DND-41 (cell line): ENCODE results near the gene TSG101.

Source experiments
- ATAC-seq: fragments of 200-7000 bp; cut with Tn5 transposase; 3 replicates; pipeline ENCODE4 v1.9.1; 2021; ENCODE audit warnings: low read depth; ENCODE audit not compliant: insufficient read depth
- DNase-seq: peaks from one replicate; pipeline ENCODE4 v3.0.0-alpha.2; 2020
- H2AFZ ChIP-seq: 2 replicates; pipeline ENCODE4 v1.6.0; 2012; ENCODE audit warnings: low read depth, low read length
- H3K27ac ChIP-seq: 2 replicates; pipeline ENCODE4 v1.5.1; 2012; ENCODE audit warnings: low read length, inconsistent platforms
- H3K27me3 ChIP-seq: fragments of 200-600 bp; sonication (generic); 2 replicates; pipeline ENCODE4 v1.6.0; 2012; ENCODE audit warnings: low read length, mild to moderate bottlenecking, inconsistent platforms; ENCODE audit not compliant: insufficient read depth, poor library complexity
- H3K36me3 ChIP-seq: 2 replicates; pipeline ENCODE4 v1.5.1; 2012; ENCODE audit warnings: low read length, inconsistent platforms; ENCODE audit not compliant: insufficient read depth
- H3K4me1 ChIP-seq: 2 replicates; pipeline ENCODE4 v1.5.1; 2012; ENCODE audit warnings: mild to moderate bottlenecking, low read length; ENCODE audit not compliant: insufficient read depth
- H3K4me2 ChIP-seq: 2 replicates; pipeline ENCODE4 v1.6.0; 2012; ENCODE audit warnings: mild to moderate bottlenecking, moderate library complexity, low read length, inconsistent platforms; ENCODE audit not compliant: insufficient read depth
- H3K4me3 ChIP-seq, 2 experiments: fragments of 200-600 bp in 1 of 2; shearing (Covaris generic) in 1 of 2; 2 replicates each; pipeline ENCODE4 v1.5.1; 2012 to 2016; ENCODE audit warnings: inconsistent platforms in 2 of 2, low read length in 2 of 2, mild to moderate bottlenecking in 2 of 2, low read depth in 1 of 2, moderate library complexity in 1 of 2
- H3K79me2 ChIP-seq: 2 replicates; pipeline ENCODE4 v1.6.0; 2012; ENCODE audit warnings: low read length, inconsistent platforms; ENCODE audit not compliant: insufficient read depth
- H3K9ac ChIP-seq: 2 replicates; pipeline ENCODE4 v1.6.0; 2012; ENCODE audit warnings: low read depth, mild to moderate bottlenecking, inconsistent platforms, low read length, moderate library complexity
- H3K9me3 ChIP-seq: 2 replicates; pipeline ENCODE4 v1.5.1; 2012; ENCODE audit warnings: low read length, moderate library complexity, mild to moderate bottlenecking, inconsistent platforms; ENCODE audit not compliant: insufficient read depth, severe bottlenecking
- H4K20me1 ChIP-seq: 2 replicates; pipeline ENCODE4 v1.6.0; 2012; ENCODE audit warnings: low read length; ENCODE audit not compliant: insufficient read depth
- EZH2 ChIP-seq: IDR thresholded peaks from 3 replicates; pipeline ENCODE4 v1.6.1; 2012; ENCODE audit warnings: borderline replicate concordance, low read depth, mild to moderate bottlenecking, moderate library complexity, low read length, inconsistent platforms; ENCODE audit not compliant: severe bottlenecking
- TF ChIP-seq, protein P1 (sequence below): IDR thresholded peaks from 2 replicates; pipeline ENCODE4 v1.5.1; 2012; ENCODE audit warnings: borderline replicate concordance, low read length, moderate library complexity, mild to moderate bottlenecking; ENCODE audit not compliant: poor library complexity, severe bottlenecking; ENCODE audit errors: extremely low read depth

The TSG101 gene

DNA sequence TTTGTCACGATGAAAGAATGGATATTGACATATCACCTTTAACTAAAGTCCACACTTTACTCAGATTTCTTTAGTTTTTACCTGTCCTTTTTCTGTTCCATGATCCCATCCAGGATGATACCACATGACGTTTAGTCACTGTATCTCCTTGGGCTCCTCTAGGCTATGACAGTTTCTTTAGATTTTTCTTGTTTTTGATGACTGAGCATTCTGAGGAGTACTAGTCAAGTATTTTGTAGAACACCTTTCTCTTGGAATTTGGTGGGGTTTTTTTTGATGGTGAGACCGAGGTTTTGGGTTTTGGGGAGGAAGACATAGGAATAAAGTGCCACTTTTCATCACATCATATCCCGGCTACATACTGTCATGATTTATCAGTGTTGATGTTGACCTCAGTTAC lies 67.1 kb downstream of the TSG101 start:
- H3K4me1 ChIP-seq, result no peaks in the 10 kb centered on the region
- TF ChIP-seq, protein P1, sequence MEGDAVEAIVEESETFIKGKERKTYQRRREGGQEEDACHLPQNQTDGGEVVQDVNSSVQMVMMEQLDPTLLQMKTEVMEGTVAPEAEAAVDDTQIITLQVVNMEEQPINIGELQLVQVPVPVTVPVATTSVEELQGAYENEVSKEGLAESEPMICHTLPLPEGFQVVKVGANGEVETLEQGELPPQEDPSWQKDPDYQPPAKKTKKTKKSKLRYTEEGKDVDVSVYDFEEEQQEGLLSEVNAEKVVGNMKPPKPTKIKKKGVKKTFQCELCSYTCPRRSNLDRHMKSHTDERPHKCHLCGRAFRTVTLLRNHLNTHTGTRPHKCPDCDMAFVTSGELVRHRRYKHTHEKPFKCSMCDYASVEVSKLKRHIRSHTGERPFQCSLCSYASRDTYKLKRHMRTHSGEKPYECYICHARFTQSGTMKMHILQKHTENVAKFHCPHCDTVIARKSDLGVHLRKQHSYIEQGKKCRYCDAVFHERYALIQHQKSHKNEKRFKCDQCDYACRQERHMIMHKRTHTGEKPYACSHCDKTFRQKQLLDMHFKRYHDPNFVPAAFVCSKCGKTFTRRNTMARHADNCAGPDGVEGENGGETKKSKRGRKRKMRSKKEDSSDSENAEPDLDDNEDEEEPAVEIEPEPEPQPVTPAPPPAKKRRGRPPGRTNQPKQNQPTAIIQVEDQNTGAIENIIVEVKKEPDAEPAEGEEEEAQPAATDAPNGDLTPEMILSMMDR, result no peak
- TF ChIP-seq EZH2, result no peak
- no peaks in the 10 kb centered on the region for H3K36me3 ChIP-seq
- H3K9ac ChIP-seq, result no peak overlapping the region
- no peaks in the 10 kb centered on the region for H4K20me1 ChIP-seq
- no peak for DNase-seq
- ATAC-seq, result no peak
- H3K4me2 ChIP-seq, result no peak overlapping the region
- H3K79me2 ChIP-seq, result no peaks in the 10 kb centered on the region
- H3K9me3 ChIP-seq, result no peaks in the 10 kb centered on the region
- H3K27ac ChIP-seq, result no peak overlapping the region
- no peak overlapping the region for H3K4me3 ChIP-seq
- no peak overlapping the region for H2AFZ ChIP-seq
- no peaks in the 10 kb centered on the region for H3K27me3 ChIP-seq

DNA sequence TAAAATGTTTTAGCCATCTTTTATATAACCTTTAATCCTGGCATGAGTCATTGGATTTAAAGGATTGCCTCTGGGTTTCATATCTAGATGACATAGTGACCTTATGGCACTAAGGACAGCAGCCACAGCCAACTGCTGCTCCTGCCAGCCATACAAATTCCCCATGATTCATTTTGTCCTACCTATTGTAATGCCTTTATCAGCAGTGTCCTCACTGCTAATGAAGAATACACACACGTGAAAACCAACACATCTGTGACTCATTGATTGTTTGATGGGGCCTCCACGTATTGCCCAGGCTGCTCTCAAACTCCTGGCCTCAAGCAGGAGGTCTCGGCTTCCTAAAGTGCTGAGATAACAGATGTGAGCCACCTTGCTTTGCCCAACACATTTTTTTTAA lies 69.3 kb downstream of the TSG101 start:
- no peaks in the 10 kb centered on the region for H3K36me3 ChIP-seq
- H3K4me1 ChIP-seq, result no peaks in the 10 kb centered on the region
- no peak overlapping the region for H3K9ac ChIP-seq
- H3K9me3 ChIP-seq, result no peaks in the 10 kb centered on the region
- H3K4me2 ChIP-seq, result no peak overlapping the region
- no peaks in the 10 kb centered on the region for H3K27me3 ChIP-seq
- TF ChIP-seq EZH2, result no peak
- TF ChIP-seq, protein P1, result no peak
- DNase-seq (no peak), ATAC-seq (no peak)
- no peaks in the 10 kb centered on the region for H3K79me2 ChIP-seq
- H3K4me3 ChIP-seq, result no peak overlapping the region
- H3K27ac ChIP-seq, result no peak overlapping the region
- no peak overlapping the region for H2AFZ ChIP-seq
- H4K20me1 ChIP-seq, result no peaks in the 10 kb centered on the region

DNA sequence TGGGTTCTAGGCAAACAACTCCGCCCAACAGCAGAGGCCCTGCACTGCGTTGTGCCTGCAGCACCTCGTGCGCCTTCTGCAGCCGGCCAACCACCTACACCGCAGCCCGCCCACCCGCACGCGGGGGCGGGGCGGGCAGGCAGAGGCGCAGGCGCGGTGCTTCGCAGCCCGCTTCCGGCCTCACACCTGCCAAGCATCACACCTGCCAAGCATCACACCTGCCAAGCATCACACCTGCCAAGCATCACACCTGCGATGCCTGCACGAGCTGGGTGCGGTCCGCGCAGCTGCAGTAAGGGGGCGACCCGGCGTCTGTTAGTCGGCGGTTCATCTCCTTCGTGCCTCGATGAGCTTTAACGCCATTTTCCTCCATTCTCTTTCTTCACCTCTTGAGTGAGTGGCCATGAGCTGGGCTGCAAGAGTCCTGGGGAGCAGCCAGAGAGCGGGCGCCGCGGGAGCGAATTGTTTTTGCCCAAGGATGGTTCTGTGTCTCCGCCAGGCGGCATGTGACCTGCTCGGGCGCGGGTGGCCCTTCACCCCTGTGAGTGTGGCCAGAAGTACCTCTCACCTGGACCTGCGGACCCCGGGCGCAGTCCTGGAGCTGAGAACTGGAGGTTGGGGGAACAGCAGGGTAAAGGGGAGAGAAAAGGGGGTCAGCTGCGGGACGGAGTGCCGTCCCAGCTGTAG lies 70.9 kb downstream of the TSG101 start, which contains the start of gene LDHAL6A:
Gene LDHAL6A, plus strand, starts transcription at position 171 of the 687 bp plus-strand sequence. CDS start 825 bp downstream, outside the sequence.
- Histone ChIP-seq H3K9me3 (no peaks in the 10 kb centered on the region), H4K20me1 (no peaks in the 10 kb centered on the region), H3K36me3 (no peaks in the 10 kb centered on the region), H3K79me2 (no peaks in the 10 kb centered on the region), H3K27me3 (no peaks in the 10 kb centered on the region), H3K4me2 (no peak within 1 kb of the TSS), H3K4me3 (no peak within 1 kb of the TSS), H2AFZ (no peak within 1 kb of the TSS), H3K9ac (no peak within 1 kb of the TSS), H3K4me1 (no peaks in the 10 kb centered on the region), H3K27ac (no peak within 1 kb of the TSS)
- DNase-seq (no peak), ATAC-seq (no peak)
- TF ChIP-seq, protein P1, result no peak
- TF ChIP-seq EZH2, result no peak
